HG02852 (cell line): Measurements from ENCODE around the gene NCK1.
"Not testable (repeated sequence)": the region's sequence is repeated elsewhere in the genome, so short reads cannot be mapped to it uniquely, and the experiment has no call there.

Experiments used
- ATAC-seq: cut with Tn5 transposase; IDR thresholded peaks from one replicate; pipeline ENCODE4 v1.9.1; 2021; ENCODE audit warnings: mild to moderate bottlenecking, moderate library complexity; ENCODE audit not compliant: unreplicated experiment

NCK1 gene

GRCh38 chr3:136979684-136980083, 117.7 kb downstream of the NCK1 start:
- no peak for ATAC-seq

DNA sequence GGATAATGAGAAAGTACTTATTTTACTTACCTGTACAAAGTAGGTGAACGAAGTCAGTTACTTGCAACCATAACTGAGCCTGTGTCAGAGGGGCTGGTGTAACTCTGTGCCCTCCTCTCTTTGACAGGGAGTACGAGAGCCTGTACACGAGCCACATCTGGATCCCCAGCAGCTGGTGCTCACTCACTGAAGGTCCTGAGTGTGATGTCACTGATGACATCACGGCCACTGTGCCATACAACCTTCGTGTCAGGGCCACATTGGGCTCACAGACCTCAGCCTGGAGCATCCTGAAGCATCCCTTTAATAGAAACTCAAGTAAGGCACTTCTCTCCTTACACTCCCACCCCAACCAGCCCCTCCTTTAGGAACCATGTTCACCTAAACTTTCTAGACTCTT, 120.0 kb downstream of the NCK1 start:
- ATAC-seq: no peak

- ATAC-seq: no peak
These were observed 120.6 kb downstream of the NCK1 start for GRCh38 chr3:136982520-136983138.

- ATAC-seq: no peak
These were observed 122.8 kb downstream of the NCK1 start for GRCh38 chr3:136984837-136985236.

DNA sequence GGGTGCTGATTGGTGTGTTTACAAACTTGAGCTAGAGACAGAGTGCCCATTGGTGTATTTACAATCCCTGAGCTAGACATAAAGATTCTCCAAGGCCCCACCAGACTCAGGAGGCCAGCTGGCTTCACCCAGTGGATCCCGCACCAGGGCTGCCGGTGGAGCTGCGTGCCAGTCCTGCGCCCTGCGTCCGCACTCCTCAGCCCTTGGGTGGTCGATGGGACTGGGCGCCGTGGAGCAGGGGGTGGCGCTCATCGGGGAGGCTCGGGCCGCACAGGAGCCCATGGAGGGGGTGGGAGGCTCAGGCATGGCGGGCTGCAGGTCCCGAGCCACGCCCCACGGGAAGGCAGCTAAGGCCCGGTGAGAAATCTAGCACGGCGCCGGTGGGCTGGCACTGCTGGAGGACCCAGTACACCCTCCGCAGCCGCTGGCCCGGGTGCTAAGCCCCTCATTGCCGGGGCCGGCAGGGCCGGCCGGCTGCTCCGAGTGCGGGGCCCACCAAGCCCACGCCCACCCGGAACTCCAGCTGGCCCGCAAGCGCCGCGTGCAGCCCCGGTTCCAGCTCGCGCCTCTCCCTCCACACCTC, 125.5 kb downstream of the NCK1 start:
- not testable (repeated sequence) for ATAC-seq

- ATAC-seq: no peak
These were observed 126.6 kb downstream of the NCK1 start for GRCh38 chr3:136988651-136989050.

GRCh38 chr3:136989781-136990524, 127.9 kb downstream of the NCK1 start:
- ATAC-seq: no peak

DNA sequence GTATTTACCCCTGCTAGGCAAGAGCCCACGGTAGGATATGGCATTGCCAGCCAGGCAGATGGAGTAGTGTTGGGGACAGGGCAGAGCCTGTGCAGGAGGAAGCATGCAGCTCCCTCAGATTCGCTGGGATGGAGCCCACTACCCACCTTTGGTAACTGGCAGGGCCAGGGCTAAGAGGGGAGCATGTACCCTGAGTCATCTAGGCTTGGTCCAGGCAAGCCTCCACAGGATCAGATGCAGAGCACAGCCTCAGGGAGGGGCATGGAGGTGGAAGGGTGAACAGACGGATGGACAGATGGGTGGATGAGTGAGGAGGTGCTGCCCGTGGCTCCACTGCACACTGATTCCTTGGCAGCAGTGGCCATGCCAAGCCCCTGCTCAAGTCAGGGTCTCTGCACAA, 128.8 kb downstream of the NCK1 start:
- ATAC-seq: no peak

GRCh38 chr3:136992115-136992514, 130.1 kb downstream of the NCK1 start:
- ATAC-seq: no peak

- no peak for ATAC-seq
These were observed 132.9 kb downstream of the NCK1 start for GRCh38 chr3:136994772-136995516.

- no peak for ATAC-seq
These were observed 133.6 kb downstream of the NCK1 start for GRCh38 chr3:136995652-136996051.
